Calu3 (cell line): ENCODE data around the gene C5orf15. TPM values are rescaled to one million over a fixed set of nuclear protein-coding genes. Genes with fewer than 3 reads are reported as not detected.

Experiments used
- BruUV-seq: library from RNA; stranded (reverse); fragments of 400-500 nt; replicated peaks from 2 replicates; lab custom pipeline; 2021; lab: Mats Ljungman, UMichigan
- CTCF ChIA-PET: fragments of 300-600 bp; sonication (Branson Sonifier 250); formaldehyde crosslinking; loops from one replicate; lab custom pipeline; 2022; ENCODE audit warnings: antibody characterized with exemption; lab: Charles Lee
- DNase-seq: peaks from one replicate; pipeline ENCODE4 v3.0.0; 2022
- H3K27ac Mint-ChIP-seq: one replicate; pipeline ENCODE4 v1.8.0; 2022; ENCODE audit warnings: mixed read lengths; ENCODE audit not compliant: unreplicated experiment
- H3K27me3 Mint-ChIP-seq: one replicate; pipeline ENCODE4 v1.8.0; 2022; ENCODE audit warnings: mixed read lengths; ENCODE audit not compliant: unreplicated experiment
- H3K36me3 Mint-ChIP-seq: one replicate; pipeline ENCODE4 v1.8.0; 2022; ENCODE audit warnings: mild to moderate bottlenecking, moderate library complexity, mixed read lengths; ENCODE audit not compliant: insufficient read depth, unreplicated experiment
- H3K4me1 Mint-ChIP-seq: one replicate; pipeline ENCODE4 v1.8.0; 2022; ENCODE audit warnings: mild to moderate bottlenecking, low read depth, mixed read lengths; ENCODE audit not compliant: unreplicated experiment
- H3K4me3 Mint-ChIP-seq: one replicate; pipeline ENCODE4 v1.8.0; 2022; ENCODE audit warnings: mild to moderate bottlenecking, low read depth, moderate library complexity, mixed read lengths; ENCODE audit not compliant: unreplicated experiment
- H3K9me3 Mint-ChIP-seq: one replicate; pipeline ENCODE4 v1.8.0; 2022; ENCODE audit warnings: low read depth, mixed read lengths; ENCODE audit not compliant: unreplicated experiment
- CTCF ChIP-seq: fragments of 200-600 bp; IDR thresholded peaks from one replicate; pipeline ENCODE4 v1.8.0; 2022; ENCODE audit warnings: antibody characterized with exemption; ENCODE audit not compliant: unreplicated experiment
- intact Hi-C: fragments of 100-400 bp; cut with micrococcal nuclease; formaldehyde crosslinking; loops from one replicate; pipeline ENCODE4 v1.10.0; 2022; ENCODE audit not compliant: unreplicated experiment
- total RNA-seq: library from RNA; stranded (reverse); gene quantifications from 2 replicates; pipeline ENCODE4 v1.2.3, GENCODE V29; 2022

The C5orf15 gene
- total RNA-seq, 1 experiment from 2014 or later: 104 TPM

- CTCF ChIA-PET: no interaction called here
- no peaks in the 10 kb centered on the region for H3K4me1 Mint-ChIP-seq
- no peak overlapping the region for H3K27ac Mint-ChIP-seq
- no TSS peak for BruUV-seq
- TF ChIP-seq CTCF: no peak
- DNase-seq: no peak
- no peaks in the 10 kb centered on the region for H3K9me3 Mint-ChIP-seq
- no peak overlapping the region for H3K4me3 Mint-ChIP-seq
- intact Hi-C loops: no loop called here
- no peaks in the 10 kb centered on the region for H3K36me3 Mint-ChIP-seq
- H3K27me3 Mint-ChIP-seq: peaks cover 59% of the 10 kb centered on the region
Observed at GRCh38 chr5:133907075-133907474, 61.4 kb downstream of the C5orf15 start.

GRCh38 chr5:133906303-133906702 is 62.1 kb downstream of the C5orf15 start:
- H3K36me3 Mint-ChIP-seq: no peaks in the 10 kb centered on the region
- intact Hi-C loops: no loop called here
- H3K27me3 Mint-ChIP-seq: peaks cover 58% of the 10 kb centered on the region
- no peak for TF ChIP-seq CTCF
- BruUV-seq: no TSS peak
- CTCF ChIA-PET: no interaction called here
- no peaks in the 10 kb centered on the region for H3K4me1 Mint-ChIP-seq
- H3K4me3 Mint-ChIP-seq: no peak overlapping the region
- H3K9me3 Mint-ChIP-seq: no peaks in the 10 kb centered on the region
- no peak for DNase-seq
- H3K27ac Mint-ChIP-seq: no peak overlapping the region

Other genes starting within 250 kb of the C5orf15 start
- gene VDAC1, start 36.4 kb upstream of the C5orf15 start, total RNA-seq: 377 and 410 TPM in 2 replicates
- gene TCF7, start 146.1 kb upstream of the C5orf15 start, total RNA-seq: 13.6 and 16.8 TPM in 2 replicates
- 380 and 411 TPM in 2 replicates for gene SKP1, start 208.3 kb upstream of the C5orf15 start, total RNA-seq